CD4-positive, alpha-beta T cell treated with Interleukin-12 subunit alpha and Interleukin-12 subunit beta, for 1 hour (primary cell): ENCODE data around the gene NKRF.
A peak's percentile ranks its signal among the peaks of the same experiment; 100 is the strongest.
"Not testable (repeated sequence)": the region's sequence is repeated elsewhere in the genome, so short reads cannot be mapped to it uniquely, and the experiment has no call there.

Source experiments
- DNase-seq: peaks from one replicate; pipeline ENCODE4 v3.0.0-alpha.2; 2020

Gene NKRF

GRCh38 chrX:119606280-119607017 lies at the start of gene NKRF:
TSS of gene NKRF (minus strand) at chrX:119606424.
- peak; percentile 93 for DNase-seq

GRCh38 chrX:119655125-119655524 lies 48.9 kb upstream of the NKRF start:
- peak; percentile 29 for DNase-seq

- peak; percentile 30 for DNase-seq
Observed at GRCh38 chrX:119654112-119654531, 47.9 kb upstream of the NKRF start.

GRCh38 chrX:119648421-119648775 lies 42.2 kb upstream of the NKRF start:
- peak; percentile 7 for DNase-seq

- DNase-seq: peak; percentile 69
Observed at GRCh38 chrX:119647552-119648420, 41.6 kb upstream of the NKRF start.

- no peak for DNase-seq
Observed at GRCh38 chrX:119647089-119647488, 40.9 kb upstream of the NKRF start.

GRCh38 chrX:119646515-119646914 lies 40.3 kb upstream of the NKRF start:
- DNase-seq: peak; percentile 32

- DNase-seq: no peak
Observed at GRCh38 chrX:119643696-119644095, 37.5 kb upstream of the NKRF start.

GRCh38 chrX:119640731-119641170 lies 34.5 kb upstream of the NKRF start:
- no peak for DNase-seq

GRCh38 chrX:119638725-119639471 lies 32.7 kb upstream of the NKRF start:
- DNase-seq: no peak

- not testable (repeated sequence) for DNase-seq
Observed at GRCh38 chrX:119637421-119637820, 31.2 kb upstream of the NKRF start.

GRCh38 chrX:119636419-119636818 lies 30.2 kb upstream of the NKRF start:
- no peak for DNase-seq

GRCh38 chrX:119635799-119636198 lies 29.6 kb upstream of the NKRF start:
- no peak for DNase-seq

GRCh38 chrX:119635179-119635578 lies 29.0 kb upstream of the NKRF start:
- DNase-seq: no peak

GRCh38 chrX:119625843-119626242 lies 19.6 kb upstream of the NKRF start:
- DNase-seq: no peak

- DNase-seq: no peak
Observed at GRCh38 chrX:119624951-119625668, 18.9 kb upstream of the NKRF start.

GRCh38 chrX:119624417-119624816 lies 18.2 kb upstream of the NKRF start:
- DNase-seq: no peak

- no peak for DNase-seq
Observed at GRCh38 chrX:119622356-119623232, 16.4 kb upstream of the NKRF start.

GRCh38 chrX:119618439-119618838 lies 12.2 kb upstream of the NKRF start:
- no peak for DNase-seq

- no peak for DNase-seq
Observed at GRCh38 chrX:119617517-119618164, 11.4 kb upstream of the NKRF start.

GRCh38 chrX:119614776-119615175 lies 8.6 kb upstream of the NKRF start:
- DNase-seq: no peak
